GM19240 (cell line): ENCODE measurements around the gene GPR39.

Source experiments
- DNase-seq: peaks from one replicate; pipeline ENCODE4 v3.0.0; 2011; ENCODE audit warnings: low spot score; ENCODE audit not compliant: insufficient read length

Gene GPR39

GRCh38 chr2:132597831-132598230 lies 181.2 kb downstream of the GPR39 start:
- no peak for DNase-seq

GRCh38 chr2:132598536-132598935 lies 181.9 kb downstream of the GPR39 start:
- no peak for DNase-seq

- no peak for DNase-seq
These were observed 183.0 kb downstream of the GPR39 start for GRCh38 chr2:132599556-132599955.

- DNase-seq: no peak
These were observed 188.0 kb downstream of the GPR39 start for GRCh38 chr2:132604561-132604960.

GRCh38 chr2:132605236-132606180 lies 188.9 kb downstream of the GPR39 start:
- DNase-seq: no peak

- no peak for DNase-seq
These were observed 190.0 kb downstream of the GPR39 start for GRCh38 chr2:132606649-132607048.

GRCh38 chr2:132607426-132608090 lies 191.0 kb downstream of the GPR39 start:
- DNase-seq: no peak

- no peak for DNase-seq
These were observed 191.7 kb downstream of the GPR39 start for GRCh38 chr2:132608311-132608710.

GRCh38 chr2:132609101-132609890 lies 192.7 kb downstream of the GPR39 start:
- DNase-seq: no peak

GRCh38 chr2:132611719-132612118 lies 195.1 kb downstream of the GPR39 start:
- no peak for DNase-seq

GRCh38 chr2:132615329-132616085 lies 198.9 kb downstream of the GPR39 start:
- no peak for DNase-seq

- DNase-seq: no peak
These were observed 201.4 kb downstream of the GPR39 start for GRCh38 chr2:132617989-132618388.

- no peak for DNase-seq
These were observed 202.1 kb downstream of the GPR39 start for GRCh38 chr2:132618734-132619133.

- DNase-seq: no peak
These were observed 203.5 kb downstream of the GPR39 start for GRCh38 chr2:132620115-132620514.

- DNase-seq: no peak
These were observed 204.7 kb downstream of the GPR39 start for GRCh38 chr2:132621131-132621875.

GRCh38 chr2:132623096-132623839 lies 206.7 kb downstream of the GPR39 start:
- DNase-seq: no peak

GRCh38 chr2:132627536-132627935 lies 210.9 kb downstream of the GPR39 start:
- DNase-seq: no peak

GRCh38 chr2:132632000-132632649 lies 215.5 kb downstream of the GPR39 start:
- no peak for DNase-seq

GRCh38 chr2:132633635-132634034 lies 217.0 kb downstream of the GPR39 start:
- no peak for DNase-seq
